Prostate gland (tissue), 2 donors: ENCODE data around the gene MELTF.

Experiments used
- POLR2AphosphoS5 ChIP-seq: sonication (generic); formaldehyde crosslinking; IDR thresholded peaks from one replicate; pipeline ENCODE4 v1.6.1; 2017; ENCODE audit warnings: antibody characterized with exemption
- TF ChIP-seq, protein P1 (sequence below), 4 experiments: fragments of 200-600 bp in 2 of 4; fragments of 450-650 bp in 2 of 4; sonication (generic) in 2 of 4; IDR thresholded peaks; 1 replicate in 3 of 4; 2 replicates in 1 of 4; pipeline ENCODE4 v1.5.1; 2016 to 2019; ENCODE audit warnings: antibody characterized with exemption in 4 of 4, mild to moderate bottlenecking in 2 of 4, moderate library complexity in 2 of 4

DNA sequence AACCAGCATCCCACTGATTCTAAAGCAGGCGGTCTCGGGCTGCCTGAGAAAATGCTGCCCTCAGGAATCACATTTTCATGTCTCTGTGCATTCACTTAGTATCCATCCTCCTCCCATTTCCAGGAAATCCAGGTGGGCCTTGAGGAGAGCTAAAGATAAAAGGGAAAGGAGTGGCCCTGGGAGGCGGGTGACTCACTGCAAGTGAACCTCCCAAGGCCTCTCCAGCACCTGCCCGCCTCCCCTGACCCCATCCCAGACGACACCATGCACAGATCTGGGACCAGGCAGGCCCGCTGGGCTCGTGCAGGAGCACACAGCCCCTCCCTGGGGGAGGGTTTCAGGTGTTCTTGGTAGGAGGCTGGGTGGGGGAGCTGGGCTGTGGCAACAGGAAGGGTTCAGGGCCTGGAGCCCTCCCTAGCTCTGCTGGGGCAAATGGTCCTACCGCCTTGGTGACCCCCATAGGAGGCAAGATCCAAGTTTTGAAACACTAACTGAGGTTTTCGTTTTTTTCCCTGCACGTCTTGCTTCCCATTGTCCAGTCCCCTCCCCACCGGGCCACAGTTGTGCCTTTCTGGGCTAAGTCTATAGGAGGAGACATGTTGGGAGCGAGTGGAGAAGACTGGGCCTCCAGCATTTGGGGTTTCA lies 22.2 kb downstream of the MELTF start:
- TF ChIP-seq, protein P1, sequence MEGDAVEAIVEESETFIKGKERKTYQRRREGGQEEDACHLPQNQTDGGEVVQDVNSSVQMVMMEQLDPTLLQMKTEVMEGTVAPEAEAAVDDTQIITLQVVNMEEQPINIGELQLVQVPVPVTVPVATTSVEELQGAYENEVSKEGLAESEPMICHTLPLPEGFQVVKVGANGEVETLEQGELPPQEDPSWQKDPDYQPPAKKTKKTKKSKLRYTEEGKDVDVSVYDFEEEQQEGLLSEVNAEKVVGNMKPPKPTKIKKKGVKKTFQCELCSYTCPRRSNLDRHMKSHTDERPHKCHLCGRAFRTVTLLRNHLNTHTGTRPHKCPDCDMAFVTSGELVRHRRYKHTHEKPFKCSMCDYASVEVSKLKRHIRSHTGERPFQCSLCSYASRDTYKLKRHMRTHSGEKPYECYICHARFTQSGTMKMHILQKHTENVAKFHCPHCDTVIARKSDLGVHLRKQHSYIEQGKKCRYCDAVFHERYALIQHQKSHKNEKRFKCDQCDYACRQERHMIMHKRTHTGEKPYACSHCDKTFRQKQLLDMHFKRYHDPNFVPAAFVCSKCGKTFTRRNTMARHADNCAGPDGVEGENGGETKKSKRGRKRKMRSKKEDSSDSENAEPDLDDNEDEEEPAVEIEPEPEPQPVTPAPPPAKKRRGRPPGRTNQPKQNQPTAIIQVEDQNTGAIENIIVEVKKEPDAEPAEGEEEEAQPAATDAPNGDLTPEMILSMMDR (IDR thresholded peaks at IDR 0.05), result no peak
- TF ChIP-seq POLR2AphosphoS5, result no peak
